GM12874 (cell line): ENCODE results near the gene CCDC157.

Source experiments
- CTCF ChIP-seq: IDR thresholded peaks from 2 replicates; pipeline ENCODE4 v1.5.1; 2011; ENCODE audit warnings: low read depth, mild to moderate bottlenecking, control low read depth, low read length, moderate library complexity; ENCODE audit not compliant: insufficient read depth

Gene CCDC157

GRCh38 chr22:30373331-30374325 is 16.8 kb downstream of the CCDC157 start:
- TF ChIP-seq CTCF = no peak

- TF ChIP-seq CTCF = no peak
These were observed 18.6 kb downstream of the CCDC157 start for GRCh38 chr22:30375312-30375849.

- no peak for TF ChIP-seq CTCF
These were observed 23.2 kb downstream of the CCDC157 start for GRCh38 chr22:30380011-30380410.

GRCh38 chr22:30381264-30381663 is 24.5 kb downstream of the CCDC157 start:
- TF ChIP-seq CTCF = no peak

- TF ChIP-seq CTCF = no peak
These were observed 25.5 kb downstream of the CCDC157 start for GRCh38 chr22:30382340-30382739.

- TF ChIP-seq CTCF = no peak
These were observed 26.3 kb downstream of the CCDC157 start for GRCh38 chr22:30383061-30383460.

GRCh38 chr22:30385942-30386341 is 29.1 kb downstream of the CCDC157 start:
- no peak for TF ChIP-seq CTCF
